ENCODE results near the gene ZBTB37. TPM values are rescaled to one million over a fixed set of nuclear protein-coding genes. Genes with fewer than 3 reads are reported as not detected.
A peak's percentile ranks its signal among the peaks of the same experiment; 100 is the strongest.

The ZBTB37 gene
- total and polyA plus RNA-seq, 9 of the 15 experiments (the other 6 are each of a cell fraction or from before 2014, with no cell fraction given): 1.3 to 13.9 (median 5.4) TPM

GRCh38 chr1:173914366-173914871 is 46.2 kb downstream of the ZBTB37 start (continued):
- TF ChIP-seq HMBOX1 (IDR thresholded peaks at IDR 0.05) (no peak), TCF3 (CRISPR knock-in tag; IDR thresholded peaks at IDR 0.05) (no peak), ZKSCAN8 (CRISPR knock-in tag; IDR thresholded peaks at IDR 0.05) (no peak), MAFK (IDR thresholded peaks at IDR 0.05; ENCODE audit: low read length) (0 out of 2 replicates have a peak, but pooled peaks have one; percentile 7), MIER1 (IDR thresholded peaks at IDR 0.05; ENCODE audit: low read depth) (0 out of 2 replicates have a peak, but pooled peaks have one; percentile 42), MNT (conservative IDR thresholded peaks at IDR 0.05) (0 out of 4 replicates have a peak, but pooled peaks of 1 of the 2 experiments have one; percentile 20), ZNF407 (IDR thresholded peaks at IDR 0.05; ENCODE audit: low read depth) (peak; percentile 71; the same call in 1 of the 2 replicates), GATAD2B (IDR thresholded peaks at IDR 0.05; ENCODE audit: borderline replicate concordance) (no peak), THAP12 (CRISPR knock-in tag; IDR thresholded peaks at IDR 0.05) (no peak), ZBTB43 (CRISPR knock-in tag; IDR thresholded peaks at IDR 0.05) (no peak)

Measured in K562 (cell line).